Fibroblast of skin of left quadriceps (primary cell): ENCODE results near the gene TECTA.

Source experiments
- DNase-seq, 2 experiments: peaks; one replicate each; pipeline ENCODE4 v3.0.0-alpha.2; 2013; ENCODE audit warnings: low read depth in 2 of 2

Gene TECTA, protein sequence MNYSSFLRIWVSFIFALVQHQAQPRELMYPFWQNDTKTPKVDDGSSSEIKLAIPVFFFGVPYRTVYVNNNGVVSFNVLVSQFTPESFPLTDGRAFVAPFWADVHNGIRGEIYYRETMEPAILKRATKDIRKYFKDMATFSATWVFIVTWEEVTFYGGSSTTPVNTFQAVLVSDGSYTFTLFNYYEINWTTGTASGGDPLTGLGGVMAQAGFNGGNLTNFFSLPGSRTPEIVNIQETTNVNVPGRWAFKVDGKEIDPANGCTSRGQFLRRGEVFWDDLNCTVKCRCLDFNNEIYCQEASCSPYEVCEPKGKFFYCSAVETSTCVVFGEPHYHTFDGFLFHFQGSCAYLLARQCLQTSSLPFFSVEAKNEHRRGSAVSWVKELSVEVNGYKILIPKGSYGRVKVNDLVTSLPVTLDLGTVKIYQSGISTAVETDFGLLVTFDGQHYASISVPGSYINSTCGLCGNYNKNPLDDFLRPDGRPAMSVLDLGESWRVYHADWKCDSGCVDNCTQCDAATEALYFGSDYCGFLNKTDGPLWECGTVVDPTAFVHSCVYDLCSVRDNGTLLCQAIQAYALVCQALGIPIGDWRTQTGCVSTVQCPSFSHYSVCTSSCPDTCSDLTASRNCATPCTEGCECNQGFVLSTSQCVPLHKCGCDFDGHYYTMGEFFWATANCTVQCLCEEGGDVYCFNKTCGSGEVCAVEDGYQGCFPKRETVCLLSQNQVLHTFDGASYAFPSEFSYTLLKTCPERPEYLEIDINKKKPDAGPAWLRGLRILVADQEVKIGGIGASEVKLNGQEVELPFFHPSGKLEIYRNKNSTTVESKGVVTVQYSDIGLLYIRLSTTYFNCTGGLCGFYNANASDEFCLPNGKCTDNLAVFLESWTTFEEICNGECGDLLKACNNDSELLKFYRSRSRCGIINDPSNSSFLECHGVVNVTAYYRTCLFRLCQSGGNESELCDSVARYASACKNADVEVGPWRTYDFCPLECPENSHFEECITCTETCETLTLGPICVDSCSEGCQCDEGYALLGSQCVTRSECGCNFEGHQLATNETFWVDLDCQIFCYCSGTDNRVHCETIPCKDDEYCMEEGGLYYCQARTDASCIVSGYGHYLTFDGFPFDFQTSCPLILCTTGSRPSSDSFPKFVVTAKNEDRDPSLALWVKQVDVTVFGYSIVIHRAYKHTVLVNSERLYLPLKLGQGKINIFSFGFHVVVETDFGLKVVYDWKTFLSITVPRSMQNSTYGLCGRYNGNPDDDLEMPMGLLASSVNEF (N-terminal part only)

DNA sequence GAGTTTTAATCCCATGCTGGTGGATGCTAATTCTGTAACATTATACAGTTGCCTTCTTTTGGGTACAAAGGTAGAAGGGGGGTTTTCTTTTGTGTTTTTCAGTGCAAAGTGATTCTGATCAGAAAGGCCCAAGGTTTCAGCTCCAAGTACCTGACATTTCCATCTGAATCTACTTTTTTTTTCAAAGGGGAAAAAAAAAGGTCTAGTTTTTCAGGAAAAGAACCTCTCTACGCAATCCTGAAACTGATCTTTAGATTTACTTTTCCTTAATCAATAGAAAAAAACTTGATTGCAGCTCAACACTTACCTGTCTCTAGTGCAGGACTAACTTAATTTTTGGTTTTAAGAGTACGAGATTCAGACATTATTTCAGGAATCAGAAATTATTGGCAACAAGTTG lies at the start of gene TECTA:
TSS of gene TECTA (plus strand) at position 301 of the 400 bp plus-strand sequence. CDS start 1,423 bp downstream, outside the sequence.
- DNase-seq: no peak

DNA sequence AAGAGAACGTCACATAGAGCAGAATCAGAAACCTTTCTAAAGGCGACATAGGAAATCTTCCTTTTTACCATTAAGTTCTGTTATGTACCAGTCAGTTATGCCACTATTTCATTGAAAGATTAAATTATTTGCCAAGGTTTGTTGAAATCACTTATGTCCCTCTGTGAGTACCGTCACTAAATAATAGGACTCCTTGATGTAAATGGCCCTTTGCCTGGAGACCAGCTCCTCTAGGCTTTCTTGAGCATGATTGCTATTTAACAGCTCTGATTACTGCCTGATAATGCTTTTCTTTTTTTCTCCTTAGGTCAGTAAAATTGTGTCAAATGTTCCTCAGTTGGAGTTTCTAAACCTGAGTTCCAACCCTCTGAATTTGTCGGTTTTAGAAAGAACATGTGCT lies 47.8 kb upstream of the TECTA start:
- no peak for DNase-seq

DNA sequence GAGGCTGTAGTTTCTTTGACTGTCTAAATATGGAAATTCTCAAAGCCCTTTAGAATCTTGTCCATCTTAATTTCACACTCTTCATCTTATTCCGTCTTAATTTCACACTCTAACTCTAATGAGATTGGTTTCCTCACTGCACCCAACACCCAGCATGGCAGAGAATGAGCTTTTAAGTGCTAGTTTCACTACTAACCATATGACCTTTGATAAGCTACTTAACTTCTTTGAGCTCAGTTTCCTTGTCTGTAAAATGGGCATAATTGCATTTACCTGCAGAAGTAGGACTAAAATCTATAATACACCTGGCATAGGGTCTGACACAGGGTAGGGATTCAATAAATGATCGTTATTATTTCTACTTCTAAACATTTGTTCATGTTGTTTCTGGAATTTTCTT lies 46.8 kb upstream of the TECTA start:
- no peak for DNase-seq

DNA sequence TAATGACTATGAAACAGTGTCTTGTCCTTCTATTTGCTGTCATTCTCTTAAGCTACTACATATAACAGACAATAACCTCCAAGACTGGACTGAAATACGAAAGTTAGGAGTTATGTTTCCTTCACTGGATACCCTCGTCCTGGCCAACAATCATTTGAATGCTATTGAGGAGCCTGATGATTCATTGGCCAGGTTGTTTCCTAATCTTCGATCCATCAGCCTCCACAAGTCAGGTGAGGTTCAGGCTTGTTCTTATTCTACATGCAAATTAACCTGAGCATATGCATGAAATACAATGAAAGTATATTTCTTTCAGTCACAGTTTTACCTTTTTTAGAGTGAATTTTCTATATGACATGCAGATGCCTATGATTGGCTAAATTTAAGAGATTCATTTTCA lies 46.0 kb upstream of the TECTA start:
- DNase-seq: no peak

DNA sequence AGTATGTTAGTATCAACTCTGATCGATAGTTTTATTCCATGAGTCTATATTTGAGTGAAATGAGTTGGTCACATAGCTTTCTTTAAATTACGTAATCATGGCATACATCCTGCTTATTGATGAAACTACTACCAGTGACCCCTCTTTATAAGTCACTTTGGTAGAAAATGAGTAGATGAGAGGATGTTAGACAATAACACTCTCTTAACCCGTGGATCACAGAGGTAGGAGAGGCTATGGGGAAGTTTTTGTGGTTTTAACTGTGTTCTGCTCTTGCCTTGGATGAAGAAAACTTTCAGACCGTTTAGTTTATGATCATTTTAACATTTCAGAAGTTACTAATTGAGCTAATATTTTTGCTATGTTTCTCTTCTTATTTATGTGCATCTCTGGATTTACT lies 43.1 kb upstream of the TECTA start:
- DNase-seq: no peak

DNA sequence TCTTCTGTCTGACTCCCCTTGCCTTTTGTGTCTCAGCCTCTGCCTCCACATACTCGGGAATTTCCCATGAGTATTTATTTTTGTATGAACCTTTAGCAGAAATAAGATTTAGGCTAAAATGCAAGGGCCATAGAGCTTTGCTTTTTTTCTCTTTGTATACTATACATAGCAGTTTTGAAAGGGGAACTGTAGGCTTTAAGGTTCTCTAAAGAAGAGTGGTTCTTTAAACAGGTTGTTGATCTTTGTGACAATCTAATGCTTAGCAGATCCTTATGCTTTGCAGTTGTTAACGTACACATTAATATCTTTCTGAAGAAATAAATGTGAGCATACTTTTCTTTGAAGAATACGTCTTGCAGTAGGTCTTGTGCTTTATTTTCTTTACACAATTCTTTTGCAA lies 42.1 kb upstream of the TECTA start:
- no peak for DNase-seq

DNA sequence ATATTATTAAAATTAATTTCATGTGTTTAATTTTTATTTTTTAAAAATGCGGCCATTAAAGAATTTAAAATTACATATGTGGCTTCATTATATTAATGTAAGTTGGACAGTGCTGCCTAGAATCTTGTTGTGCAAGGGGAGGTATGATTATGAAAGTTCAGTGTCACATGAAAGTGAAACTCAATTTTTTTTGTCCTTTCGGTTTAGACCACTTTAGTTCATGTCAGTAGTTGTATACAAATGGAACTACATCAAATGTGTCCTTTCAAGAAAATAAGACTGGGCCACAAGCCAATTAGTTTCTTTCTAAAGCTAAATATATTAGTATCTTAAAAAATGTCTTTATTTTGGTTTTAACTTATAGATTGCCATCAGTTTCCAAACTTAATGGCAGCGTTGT lies 41.4 kb upstream of the TECTA start:
- DNase-seq: no peak

DNA sequence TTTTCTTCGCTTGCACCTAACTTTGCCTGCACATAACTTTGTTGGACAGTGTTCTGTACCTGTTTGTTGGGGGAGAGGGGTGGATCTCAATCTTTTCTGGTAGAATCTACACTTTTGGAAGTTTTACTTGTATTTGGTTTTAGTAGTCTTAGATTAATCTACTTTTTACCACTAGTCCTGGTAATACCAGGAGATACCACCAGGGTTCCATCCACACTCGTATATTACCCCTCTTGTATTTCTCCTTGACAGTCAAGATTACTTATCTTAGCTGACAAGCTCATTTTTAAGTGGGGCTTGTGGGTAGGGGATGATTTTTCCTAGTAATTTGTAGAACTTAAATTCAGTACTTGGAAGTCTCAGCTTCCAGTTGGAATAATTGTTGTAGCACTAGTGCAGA lies 37.3 kb upstream of the TECTA start:
- no peak for DNase-seq

DNA sequence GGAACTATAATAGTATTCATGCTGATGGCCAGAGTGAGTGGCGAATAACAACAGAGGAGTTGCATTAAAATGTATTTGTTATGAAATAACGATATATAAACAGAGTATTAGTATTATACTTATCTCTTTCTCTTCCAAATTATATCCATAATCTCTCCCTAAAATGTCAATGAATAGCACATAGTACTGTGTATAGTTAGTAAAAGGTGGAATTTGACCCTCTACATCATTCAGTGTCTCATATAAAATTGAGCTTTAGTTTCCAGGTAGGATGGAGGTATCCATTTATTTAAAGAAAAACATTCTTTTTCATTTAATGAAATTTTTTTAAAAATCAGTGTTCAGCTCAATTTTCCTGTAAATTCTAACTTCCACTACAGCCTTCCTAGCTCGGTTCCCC lies 34.4 kb upstream of the TECTA start:
- no peak for DNase-seq

DNA sequence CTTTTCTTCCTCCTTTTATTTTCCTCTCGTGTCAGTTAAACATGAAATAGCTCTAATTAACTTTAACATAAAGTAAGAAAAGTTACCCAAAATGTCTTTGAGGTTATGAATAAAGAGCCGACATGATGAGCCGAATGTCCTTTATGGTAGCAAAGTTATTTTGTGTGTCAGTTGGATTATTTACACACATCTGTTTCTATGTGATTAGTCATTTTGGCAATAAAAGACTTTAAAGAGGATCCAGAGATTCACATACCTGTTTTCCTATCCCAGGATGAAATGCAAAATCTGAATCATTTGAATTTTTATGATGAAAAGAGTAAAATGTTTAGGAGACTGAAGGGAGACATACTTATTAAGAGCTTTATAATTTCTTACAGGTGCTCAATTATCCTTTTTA lies 34.0 kb upstream of the TECTA start:
- DNase-seq: no peak

DNA sequence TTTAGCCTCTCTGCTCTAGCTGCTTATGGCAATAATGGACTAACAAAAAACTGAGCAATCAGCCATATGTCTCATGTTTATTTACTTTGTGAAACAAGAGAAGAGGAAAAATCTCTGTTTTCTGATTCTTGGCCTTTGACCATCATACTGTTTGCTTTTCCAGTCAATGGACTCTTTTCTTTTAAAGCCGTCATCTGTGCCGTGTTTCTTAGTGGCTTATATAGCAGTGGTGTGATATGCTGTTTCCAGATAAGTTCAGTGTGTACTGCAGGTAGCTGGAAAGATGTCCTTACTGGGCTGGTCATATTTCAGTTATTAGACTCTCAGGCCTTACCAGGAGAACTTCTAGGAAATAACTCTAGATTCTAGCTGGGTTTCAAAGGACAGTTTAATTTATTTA lies 33.6 kb upstream of the TECTA start:
- DNase-seq: no peak

DNA sequence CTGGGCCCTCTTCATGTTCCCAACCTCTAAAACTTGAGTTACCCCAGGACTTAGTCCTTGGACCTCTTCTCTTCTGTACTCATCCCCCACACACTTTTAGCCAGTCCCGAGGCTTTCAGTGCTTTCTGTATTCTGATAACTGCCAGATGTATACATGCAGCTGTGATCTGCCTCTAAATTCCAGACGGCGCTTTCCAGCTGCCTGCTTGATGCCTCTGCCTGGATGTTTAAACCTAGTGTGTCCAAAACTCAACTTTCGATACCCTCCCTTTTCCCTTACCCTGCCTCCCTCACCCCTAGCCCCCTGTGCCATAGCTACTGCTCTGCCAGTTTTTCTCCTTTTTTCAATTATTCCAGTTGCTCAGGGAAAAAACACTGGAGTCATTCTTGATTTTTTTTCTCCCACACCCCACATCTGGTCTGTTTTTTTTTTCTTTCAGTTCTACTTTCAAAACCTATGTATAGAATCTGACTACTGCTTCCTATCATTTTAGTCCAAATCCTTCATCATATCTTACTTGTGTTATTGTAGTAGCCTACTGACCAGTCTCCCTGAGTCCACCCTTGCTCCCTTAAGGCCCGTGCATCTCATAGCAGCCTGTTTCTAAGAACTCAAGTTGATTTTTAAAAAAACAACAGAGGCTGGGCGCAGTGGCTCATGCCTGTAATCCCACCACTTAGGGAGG lies 32.9 kb upstream of the TECTA start:
- DNase-seq: no peak

DNA sequence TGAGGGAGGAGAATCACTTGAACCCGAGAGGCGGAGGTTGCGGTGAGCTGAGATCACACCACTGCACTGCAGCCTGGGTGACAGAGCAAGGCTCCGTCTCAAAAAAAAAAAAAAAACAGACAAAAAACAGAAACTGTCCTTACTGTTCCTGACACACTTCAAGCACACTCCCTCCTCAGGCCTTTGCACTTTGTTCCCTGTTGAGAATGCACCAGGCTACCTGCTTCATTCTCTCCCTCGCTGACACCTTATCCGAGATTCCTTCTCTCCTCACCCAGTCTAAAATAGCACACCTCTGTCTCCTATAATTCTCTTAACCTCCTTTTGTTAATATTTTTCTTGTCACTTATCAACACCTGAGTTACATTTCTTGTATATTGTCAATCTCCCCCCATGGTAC lies 32.3 kb upstream of the TECTA start:
- DNase-seq: no peak

DNA sequence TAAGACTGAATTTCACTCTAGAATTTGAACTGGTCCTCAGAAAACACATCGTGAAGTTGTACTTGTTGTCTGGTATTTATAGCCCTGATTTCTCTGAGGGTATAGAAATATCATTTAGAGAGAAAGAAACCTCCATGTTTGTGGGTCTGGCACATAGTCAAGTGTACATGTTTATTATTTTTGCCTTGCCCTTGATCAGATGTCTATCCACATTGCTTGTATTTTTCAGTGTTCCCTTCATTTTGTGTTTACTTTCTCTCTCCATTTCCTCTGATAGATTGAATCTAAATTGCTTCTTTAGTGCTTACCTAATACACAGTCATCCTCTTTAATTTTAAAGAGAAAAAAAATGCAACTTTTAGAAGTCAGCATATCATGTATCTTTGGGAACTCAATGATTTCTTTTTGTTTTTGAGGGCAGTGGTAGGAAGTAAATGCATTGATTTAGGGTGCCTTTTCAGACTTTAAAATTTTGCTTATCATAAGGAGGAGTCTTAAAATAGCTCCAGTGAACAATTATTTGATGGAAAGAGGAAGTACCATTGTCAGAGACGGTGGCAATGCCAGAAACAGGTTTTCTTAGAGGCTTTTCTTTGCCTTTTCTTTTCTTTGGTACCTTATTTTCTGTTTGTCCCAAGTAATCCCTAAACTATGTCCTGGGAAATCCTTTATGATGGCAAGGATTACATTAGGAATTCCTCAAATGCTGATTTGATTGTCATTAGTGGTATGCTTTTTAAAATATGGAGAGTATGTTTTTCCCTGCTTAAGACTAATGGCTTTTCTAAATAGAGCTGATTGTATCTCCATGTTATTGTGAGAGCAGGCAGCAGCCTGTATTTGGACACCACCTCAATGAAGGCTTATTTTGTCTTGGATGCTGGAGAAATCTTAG lies 29.8 kb upstream of the TECTA start:
- DNase-seq: no peak

DNA sequence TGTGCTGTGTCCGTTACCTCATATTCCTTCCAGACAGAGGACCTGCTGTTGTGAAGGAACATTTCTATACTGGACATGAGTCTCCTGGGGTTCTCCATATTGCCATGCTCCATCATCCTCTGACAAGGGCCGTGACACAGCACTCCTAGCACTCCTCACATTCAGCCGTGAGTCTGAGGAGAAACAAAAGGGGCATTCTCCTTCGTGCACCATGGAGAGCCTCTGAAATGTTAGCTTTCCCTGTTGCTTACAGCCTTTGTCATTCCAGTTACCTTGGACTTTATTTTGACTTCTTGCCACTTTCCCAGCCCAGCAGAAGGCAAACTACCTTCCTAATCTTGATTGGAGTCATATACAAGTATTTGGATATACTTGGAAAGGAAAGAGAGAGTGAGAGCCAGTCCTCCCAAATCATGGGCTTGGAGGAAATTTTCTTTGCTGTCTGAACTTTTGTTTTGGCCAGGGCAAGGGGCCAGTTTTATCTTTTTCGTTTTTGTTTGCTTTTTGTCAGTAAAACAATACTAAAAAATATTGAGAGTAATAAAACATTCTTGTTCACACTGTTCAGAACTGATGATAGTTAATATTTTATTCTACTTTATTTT lies 29.1 kb upstream of the TECTA start:
- no peak for DNase-seq

DNA sequence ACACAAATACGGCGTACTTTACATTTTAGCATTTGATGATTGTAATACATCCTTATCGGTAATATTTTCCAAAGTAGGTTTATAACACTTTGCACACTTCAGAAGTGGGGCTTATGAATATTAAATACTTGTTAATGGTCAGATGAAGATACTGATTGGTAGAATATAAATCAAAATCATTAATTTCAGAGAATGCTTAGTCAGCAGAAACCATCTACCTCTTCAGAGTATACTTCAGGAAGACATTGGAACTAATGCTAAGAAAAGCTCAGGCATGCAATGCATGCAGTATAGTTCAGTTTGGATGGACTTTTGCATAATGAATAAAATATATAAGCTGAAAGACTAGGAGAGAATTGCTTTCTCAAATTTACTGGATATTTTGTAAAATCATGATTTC lies 19.7 kb upstream of the TECTA start:
- no peak for DNase-seq

DNA sequence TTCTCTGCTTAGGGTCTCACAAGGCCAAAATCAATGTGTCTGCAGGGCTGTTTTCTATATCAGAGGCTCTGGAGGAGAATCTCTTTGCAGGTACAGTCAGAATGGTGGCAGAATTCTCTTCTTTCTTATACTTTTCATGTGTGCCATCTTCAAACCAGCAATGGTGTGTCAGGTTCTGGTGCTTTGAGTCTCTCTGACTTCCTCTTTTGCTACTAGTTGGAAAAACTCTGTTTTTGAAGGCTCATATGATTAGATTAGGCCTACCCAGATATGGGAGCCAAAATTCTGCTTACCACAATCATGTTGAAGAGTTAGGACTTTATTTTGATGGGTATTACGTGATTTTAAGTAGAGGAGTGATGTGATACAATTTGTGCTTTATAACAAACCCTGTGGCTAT lies 18.8 kb upstream of the TECTA start:
- DNase-seq: no peak

DNA sequence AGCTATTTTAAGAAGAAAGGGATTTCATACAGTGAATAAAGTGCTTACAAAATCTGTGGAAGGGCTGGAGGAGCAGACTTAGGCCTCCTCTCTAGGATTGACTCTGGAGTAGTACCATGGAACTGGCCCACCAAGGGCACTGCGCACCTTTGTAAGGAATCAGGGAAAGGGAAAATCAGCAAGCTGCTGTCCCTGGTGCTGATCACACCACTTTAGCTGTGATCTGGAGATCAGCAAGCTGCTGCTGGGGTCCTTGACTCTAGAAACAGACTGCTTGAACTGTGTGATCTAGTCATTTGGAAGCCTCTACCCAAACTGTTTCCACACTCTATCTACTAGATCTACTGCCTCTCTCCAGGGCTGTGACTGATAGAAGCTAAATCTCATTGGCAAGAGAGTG lies 18.4 kb upstream of the TECTA start:
- no peak for DNase-seq

DNA sequence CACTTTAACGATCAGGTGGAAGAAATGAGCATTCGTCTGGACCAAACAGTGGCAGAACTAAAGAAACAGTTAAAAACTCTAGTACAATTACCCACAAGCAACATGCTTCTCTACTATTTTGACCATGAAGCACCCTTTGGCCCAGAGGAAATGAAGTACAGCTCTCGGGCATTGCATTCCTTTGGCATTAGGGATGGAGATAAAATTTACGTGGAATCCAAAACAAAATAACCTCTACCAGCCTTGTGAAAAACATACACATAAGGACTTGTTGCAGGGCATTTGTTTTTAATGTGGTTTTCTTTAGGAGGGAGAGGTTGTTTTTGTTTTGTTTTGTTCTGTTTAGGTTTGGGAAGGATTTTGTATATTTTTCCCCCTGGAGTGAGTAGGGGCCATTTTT lies 14.2 kb upstream of the TECTA start:
- no peak for DNase-seq

DNA sequence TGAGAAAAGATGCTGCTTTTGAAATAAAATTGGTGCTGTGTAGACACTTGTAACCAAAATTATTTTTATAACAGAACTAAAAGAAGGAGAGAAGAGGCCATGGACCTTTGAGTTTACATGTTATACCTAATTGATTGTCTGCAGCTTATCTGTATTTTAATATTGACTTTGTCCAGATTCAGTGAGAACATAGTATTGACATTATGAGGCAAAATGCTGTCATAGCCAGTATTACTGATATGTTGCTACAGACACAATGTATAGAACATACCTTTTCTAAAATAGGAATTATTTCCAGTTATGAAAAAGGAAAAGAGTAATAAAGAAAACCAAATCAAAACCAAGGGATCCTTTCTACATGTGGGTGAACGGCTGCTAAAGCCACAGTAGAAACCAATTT lies 11.5 kb upstream of the TECTA start:
- no peak for DNase-seq
